GM23338 (cell line): ENCODE measurements around the gene C4orf36. TPM values are rescaled to one million over a fixed set of nuclear protein-coding genes. Genes with fewer than 3 reads are reported as not detected.

Source experiments
- ATAC-seq: fragments of 200-7000 bp; cut with Tn5 transposase; 3 replicates; pipeline ENCODE4 v1.9.1; 2020
- DNase-seq: peaks from one replicate; pipeline ENCODE4 v3.0.0-alpha.2; 2015; ENCODE audit warnings: low spot score
- H2AFZ ChIP-seq: fragments of 200-600 bp; sonication (generic); 2 replicates; pipeline ENCODE4 v1.8.0; 2016; ENCODE audit warnings: antibody characterized with exemption, mild to moderate bottlenecking, moderate library complexity
- H3F3A ChIP-seq: fragments of 200-600 bp; sonication (generic); replicated peaks from 2 replicates; pipeline ENCODE4 v1.8.0; 2017; ENCODE audit warnings: antibody characterized with exemption, mixed run types, low read depth
- H3K27ac ChIP-seq: fragments of 200-600 bp; sonication (generic); 2 replicates; pipeline ENCODE4 v1.6.1; 2016; ENCODE audit warnings: low read depth
- H3K27me3 ChIP-seq: fragments of 200-600 bp; sonication (generic); 2 replicates; pipeline ENCODE4 v1.8.0; 2016; ENCODE audit warnings: mild to moderate bottlenecking, mixed run types, moderate library complexity; ENCODE audit not compliant: insufficient read depth
- H3K36me3 ChIP-seq: fragments of 200-600 bp; sonication (generic); 2 replicates; pipeline ENCODE4 v1.8.0; 2016; ENCODE audit warnings: mild to moderate bottlenecking; ENCODE audit not compliant: insufficient read depth
- H3K4me1 ChIP-seq: fragments of 200-600 bp; sonication (generic); 2 replicates; pipeline ENCODE4 v1.8.0; 2016; ENCODE audit warnings: mild to moderate bottlenecking, moderate library complexity; ENCODE audit not compliant: insufficient read depth
- H3K4me2 ChIP-seq: fragments of 200-600 bp; sonication (generic); 2 replicates; pipeline ENCODE4 v1.7.1; 2017; ENCODE audit warnings: mixed run types
- H3K4me3 ChIP-seq: fragments of 200-600 bp; sonication (generic); 2 replicates; pipeline ENCODE4 v1.6.1; 2016; ENCODE audit warnings: mixed run types
- H3K79me2 ChIP-seq: fragments of 200-600 bp; sonication (generic); replicated peaks from 2 replicates; pipeline ENCODE4 v1.8.0; 2017; ENCODE audit warnings: mild to moderate bottlenecking; ENCODE audit not compliant: insufficient read depth
- H3K9me2 ChIP-seq: fragments of 200-600 bp; sonication (generic); 2 replicates; pipeline ENCODE4 v1.8.0; 2017; ENCODE audit not compliant: insufficient read depth
- H4K20me1 ChIP-seq: fragments of 200-600 bp; sonication (generic); replicated peaks from 2 replicates; pipeline ENCODE4 v1.8.0; 2017; ENCODE audit warnings: mild to moderate bottlenecking; ENCODE audit not compliant: insufficient read depth
- H3K27ac Mint-ChIP-seq: 2 replicates; pipeline ENCODE4 v1.8.0; 2020; ENCODE audit warnings: inconsistent platforms, mild to moderate bottlenecking, moderate library complexity, mixed read lengths
- H3K27me3 Mint-ChIP-seq: 3 replicates; pipeline ENCODE4 v1.8.0; 2022; ENCODE audit warnings: low read depth, mild to moderate bottlenecking, moderate library complexity, mixed read lengths, inconsistent platforms; ENCODE audit not compliant: insufficient read depth, poor library complexity
- H3K36me3 Mint-ChIP-seq: 3 replicates; pipeline ENCODE4 v1.8.0; 2021; ENCODE audit warnings: low read depth, mild to moderate bottlenecking, inconsistent platforms, moderate library complexity, mixed read lengths
- H3K4me1 Mint-ChIP-seq: 3 replicates; pipeline ENCODE4 v1.8.0; 2020; ENCODE audit warnings: mild to moderate bottlenecking, inconsistent platforms, mixed read lengths
- H3K4me3 Mint-ChIP-seq: 3 replicates; pipeline ENCODE4 v1.8.0; 2021; ENCODE audit warnings: moderate library complexity, mild to moderate bottlenecking, inconsistent platforms, mixed read lengths
- H3K9me3 Mint-ChIP-seq: 3 replicates; pipeline ENCODE4 v1.8.0; 2020; ENCODE audit warnings: moderate library complexity, mild to moderate bottlenecking, inconsistent platforms, mixed read lengths
- CREB1 ChIP-seq: fragments of 250-450 bp; sonication (Bioruptor Pico); IDR thresholded peaks from 2 replicates; pipeline ENCODE4 v1.5.0; 2020; ENCODE audit warnings: low read depth, mild to moderate bottlenecking, moderate library complexity
- ETS1 ChIP-seq: IDR thresholded peaks from 2 replicates; pipeline ENCODE4 v1.6.1; 2016; ENCODE audit warnings: antibody characterized with exemption
- EZH2 ChIP-seq: fragments of 200-600 bp; sonication (generic); IDR thresholded peaks from one replicate; pipeline ENCODE4 v1.8.0; 2017; ENCODE audit warnings: antibody characterized with exemption, mild to moderate bottlenecking, low read depth; ENCODE audit not compliant: unreplicated experiment
- JUNB ChIP-seq: IDR thresholded peaks from one replicate; pipeline ENCODE4 v1.6.1; 2016; ENCODE audit warnings: antibody characterized with exemption; ENCODE audit not compliant: unreplicated experiment
- NANOG ChIP-seq: IDR thresholded peaks from 2 replicates; pipeline ENCODE4 v1.6.1; 2016; ENCODE audit warnings: antibody characterized with exemption, borderline replicate concordance
- POLR2AphosphoS5 ChIP-seq: IDR thresholded peaks from 2 replicates; pipeline ENCODE4 v1.6.1; 2016; ENCODE audit warnings: antibody characterized with exemption, low read depth
- STAT1 ChIP-seq: IDR thresholded peaks from one replicate; pipeline ENCODE4 v1.6.1; 2016; ENCODE audit warnings: antibody characterized with exemption; ENCODE audit not compliant: unreplicated experiment
- ZNF114 ChIP-seq: fragments of 250-450 bp; sonication (Bioruptor Pico); IDR thresholded peaks from 2 replicates; pipeline ENCODE4 v1.5.0; 2020; ENCODE audit warnings: mild to moderate bottlenecking, moderate library complexity
- ZNF462 ChIP-seq: fragments of 250-450 bp; sonication (Bioruptor Pico); IDR thresholded peaks from 2 replicates; pipeline ENCODE4 v1.5.0; 2020; ENCODE audit warnings: mild to moderate bottlenecking, moderate library complexity
- polyA plus RNA-seq: library from polyadenylated mRNA; unstranded; fragments of >200 nt; fragmentation: Nextera tagmentation; extraction: Ambion mirVana; gene quantifications from 2 replicates; pipeline ENCODE4 v1.2.1, GENCODE V29; 2016
- total RNA-seq: library from RNA; depleted of rRNA; stranded (reverse); fragments of >200 nt; shearing (Covaris generic); gene quantifications from 2 replicates; pipeline ENCODE4 v1.2.3, GENCODE V29; 2014

Gene C4orf36
- total and polyA plus RNA-seq, 2 experiments from 2014 or later: 1.1 to 1.6 TPM

- Histone ChIP-seq H3F3A (no peaks in the 10 kb centered on the region), H3K27me3 (no peaks in the 10 kb centered on the region), H3K4me2 (no peak overlapping the region), H3K27ac (no peak overlapping the region), H4K20me1 (no peaks in the 10 kb centered on the region), H3K4me1 (no peaks in the 10 kb centered on the region), H3K79me2 (no peaks in the 10 kb centered on the region), H3K9me2 (peaks cover 3% of the 10 kb centered on the region; the same call in 1 of the 2 replicates), H3K36me3 (no peaks in the 10 kb centered on the region), H2AFZ (no peak overlapping the region), H3K4me3 (no peak overlapping the region)
- no peak overlapping the region for H3K4me3 Mint-ChIP-seq
- peaks cover 2% of the 10 kb centered on the region for H3K27me3 Mint-ChIP-seq
- H3K4me1 Mint-ChIP-seq: no peaks in the 10 kb centered on the region
- no peaks in the 10 kb centered on the region for H3K9me3 Mint-ChIP-seq
- no peak overlapping the region for H3K27ac Mint-ChIP-seq
- TF ChIP-seq ZNF114 (CRISPR knock-in tag) (no peak), CREB1 (CRISPR knock-in tag) (no peak), JUNB (no peak), ETS1 (no peak), POLR2AphosphoS5 (no peak), EZH2 (no peak), STAT1 (no peak), NANOG (no peak), ZNF462 (CRISPR knock-in tag) (no peak)
- ATAC-seq (no peak), DNase-seq (no peak)
- no peaks in the 10 kb centered on the region; the same call in 2 of the 3 replicates for H3K36me3 Mint-ChIP-seq
These were observed 20.1 kb downstream of the C4orf36 start for GRCh38 chr4:86872135-86872534.
